GM12878 (cell line): ENCODE results near the gene CHN1. TPM values are rescaled to one million over a fixed set of nuclear protein-coding genes. Genes with fewer than 3 reads are reported as not detected.

Experiments
- ATAC-seq: fragments of 200-7000 bp; cut with Tn5 transposase; 3 replicates; pipeline ENCODE4 v1.9.1; 2020; ENCODE audit warnings: mild to moderate bottlenecking, moderate library complexity
- BruUV-seq: library from RNA; stranded (reverse); fragments of 400-500 nt; replicated peaks from 2 replicates; lab custom pipeline; 2021; lab: Mats Ljungman, UMichigan
- CTCF ChIA-PET: fragments of 300-600 bp; sonication (Branson Sonifier 250); formaldehyde crosslinking; extraction: SDS; loops from one replicate; lab custom pipeline; 2021; ENCODE audit warnings: inconsistent platforms; lab: Yijun Ruan, JAX
- POLR2A ChIA-PET: fragments of 350-600 bp; formaldehyde crosslinking; extraction: SDS; loops from one replicate; lab custom pipeline; 2021; ENCODE audit warnings: inconsistent platforms; lab: Charles Lee
- RAD21 ChIA-PET: fragments of 300-600 bp; sonication (Branson Sonifier 250); formaldehyde crosslinking; loops from one replicate; lab custom pipeline; 2023; ENCODE audit warnings: antibody characterized with exemption; ENCODE audit not compliant: unreplicated experiment; lab: Charles Lee
- SMC1A ChIA-PET: fragments of 300-600 bp; sonication (Branson Sonifier 250); formaldehyde crosslinking; loops from one replicate; lab custom pipeline; 2023; ENCODE audit not compliant: unreplicated experiment, uncharacterized antibody; lab: Charles Lee
- DNase-seq: peaks from one replicate; pipeline ENCODE4 v3.0.0-alpha.2; 2011; ENCODE audit warnings: low read depth, low spot score
- FAIRE-seq: peaks from 3 replicates; lab custom pipeline; 2011; peaks lifted over from hg19 to GRCh38; lab: Jason Lieb, UNC
- H2AFZ ChIP-seq: 2 replicates; pipeline ENCODE4 v1.6.0; 2011; ENCODE audit warnings: low read depth, low read length, control low read depth; ENCODE audit not compliant: control insufficient read depth
- H3K27ac ChIP-seq: 2 replicates; pipeline ENCODE4 v1.5.1; 2011; ENCODE audit warnings: control low read depth; ENCODE audit not compliant: control insufficient read depth, insufficient read depth
- H3K27me3 ChIP-seq, 2 experiments: replicated peaks in 1 of 2; 2 replicates each; pipeline versions ENCODE4 v1.6.0 to v1.6.1; 2011; ENCODE audit warnings: low read length in 1 of 2; ENCODE audit not compliant: control insufficient read depth in 2 of 2, insufficient read depth in 2 of 2
- H3K36me3 ChIP-seq, 2 experiments: 2 replicates each; pipeline ENCODE4 v1.5.1; 2011; ENCODE audit warnings: low read length in 1 of 2; ENCODE audit not compliant: control insufficient read depth in 2 of 2, insufficient read depth in 2 of 2
- H3K4me1 ChIP-seq: 2 replicates; pipeline ENCODE4 v1.6.1; 2011; ENCODE audit warnings: mild to moderate bottlenecking, low read length, moderate library complexity, mixed read lengths; ENCODE audit not compliant: control insufficient read depth, insufficient read depth
- H3K4me2 ChIP-seq: 2 replicates; pipeline ENCODE4 v1.6.0; 2011; ENCODE audit warnings: control low read depth; ENCODE audit not compliant: control insufficient read depth, insufficient read depth
- H3K4me3 ChIP-seq: fragments of 200-600 bp; sonication (generic); 2 replicates; pipeline ENCODE4 v1.5.1; 2016
- H3K79me2 ChIP-seq: 2 replicates; pipeline ENCODE4 v1.6.0; 2011; ENCODE audit warnings: low read length; ENCODE audit not compliant: control insufficient read depth, insufficient read depth
- H3K9ac ChIP-seq: 2 replicates; pipeline ENCODE4 v1.8.0; 2011; ENCODE audit warnings: low read length, control low read depth, mixed read lengths; ENCODE audit not compliant: control insufficient read depth, insufficient read depth
- H3K9me3 ChIP-seq: replicated peaks from 3 replicates; pipeline ENCODE4 v1.5.1; 2011; ENCODE audit warnings: mild to moderate bottlenecking, low read length; ENCODE audit not compliant: control insufficient read depth, insufficient read depth
- H4K20me1 ChIP-seq: 2 replicates; pipeline ENCODE4 v1.6.0; 2011; ENCODE audit not compliant: control insufficient read depth, insufficient read depth
- ATF2 ChIP-seq: IDR thresholded peaks from 2 replicates; pipeline ENCODE4 v1.6.1; 2012; ENCODE audit warnings: low read length, inconsistent platforms
- BACH1 ChIP-seq: fragments of 450-650 bp; IDR thresholded peaks from 2 replicates; pipeline ENCODE4 v1.6.1; 2017; ENCODE audit warnings: mild to moderate bottlenecking, borderline replicate concordance
- CUX1 ChIP-seq: IDR thresholded peaks from 2 replicates; pipeline ENCODE4 v1.6.1; 2012; ENCODE audit warnings: improper control_type of control experiment, low read depth, low read length; ENCODE audit not compliant: insufficient replicate concordance
- HDGF ChIP-seq: fragments of 450-650 bp; IDR thresholded peaks from 2 replicates; pipeline ENCODE4 v1.6.1; 2016; ENCODE audit warnings: antibody characterized with exemption
- MXI1 ChIP-seq: fragments of 150-350 bp; IDR thresholded peaks from 2 replicates; pipeline ENCODE4 v1.6.1; 2011; ENCODE audit warnings: low read depth, mild to moderate bottlenecking, inconsistent platforms, low read length, improper control_type of control experiment
- MYB ChIP-seq: fragments of 150-350 bp; IDR thresholded peaks from 2 replicates; pipeline ENCODE4 v1.6.1; 2014; ENCODE audit warnings: mild to moderate bottlenecking, low read depth, low read length, borderline replicate concordance
- PKNOX1 ChIP-seq: fragments of 450-650 bp; IDR thresholded peaks from 2 replicates; pipeline ENCODE4 v1.6.1; 2016; ENCODE audit warnings: mild to moderate bottlenecking
- POLR2AphosphoS5 ChIP-seq: IDR thresholded peaks from 2 replicates; pipeline ENCODE4 v1.6.1; 2011; ENCODE audit warnings: mild to moderate bottlenecking, low read length, inconsistent platforms
- RUNX3 ChIP-seq: IDR thresholded peaks from 2 replicates; pipeline ENCODE4 v1.6.1; 2012; ENCODE audit warnings: low read length, inconsistent platforms
- SUPT20H ChIP-seq: IDR thresholded peaks from 2 replicates; pipeline ENCODE4 v1.6.1; 2011; ENCODE audit warnings: low read depth, mild to moderate bottlenecking, low read length, moderate library complexity, borderline replicate concordance; ENCODE audit not compliant: control insufficient read depth
- ZBTB33 ChIP-seq: fragments of 450-650 bp; IDR thresholded peaks from 2 replicates; pipeline ENCODE4 v1.6.1; 2017; ENCODE audit warnings: mild to moderate bottlenecking
- ZNF384 ChIP-seq: IDR thresholded peaks from 2 replicates; pipeline ENCODE4 v1.6.1; 2012; ENCODE audit warnings: low read depth, mild to moderate bottlenecking, low read length, improper control_type of control experiment, borderline replicate concordance
- WGBS: methylation state at CpG from one replicate; pipeline ENCODE4 v1.1.6; 2016; ENCODE audit warnings: low lambda C conversion rate; ENCODE audit not compliant: insufficient replicate concordance, insufficient coverage; ENCODE audit errors: missing lambda C conversion rate; 5-methylcytosine and 5-hydroxymethylcytosine counted together
- in situ Hi-C: fragments of 300-500 bp; cut with MboI; formaldehyde crosslinking; loops from 9 replicates; pipeline ENCODE4 v1.14.3; 2018; ENCODE audit warnings: mixed read lengths
- intact Hi-C: fragments of 100-400 bp; cut with micrococcal nuclease; formaldehyde crosslinking; loops from one replicate; pipeline ENCODE4 v1.14.2; 2022; ENCODE audit not compliant: unreplicated experiment
- polyA plus RNA-seq, 11 experiments: library from polyadenylated mRNA; depleted of rRNA in 4 of 11; unstranded in 6 of 11; stranded (reverse) in 5 of 11; fragments of >200 nt; fragmentation: Nextera tagmentation in 4 of 11; fragmentation: Illumina TruSeq in 1 of 11; extraction: Ambion mirVana in 4 of 11; extraction: Trizol in 1 of 11; gene quantifications; 1 replicate in 1 of 11; 2 replicates in 10 of 11; pipeline versions ENCODE4 v1.2.1 to v1.2.3, GENCODE V29; 2011 to 2016; ENCODE audit warnings: inconsistent platforms in 2 of 11, missing spikeins in 2 of 11, low read depth in 1 of 11
- total RNA-seq, 4 experiments: library from RNA; depleted of rRNA in 3 of 4; stranded (reverse); fragments of >200 nt in 3 of 4; fragmentation: Illumina TruSeq in 1 of 4; extraction: Trizol in 1 of 4; gene quantifications; 2 replicates each; pipeline versions ENCODE4 v1.2.1 to v1.2.3, GENCODE V29; 2013 to 2021

Gene CHN1
- total and polyA plus RNA-seq, 10 of the 15 experiments (the other 5 are each of a cell fraction or from before 2014, with no cell fraction given), result 0.18 to 0.92 (median 0.53) TPM; not detected in 1

- no peaks in the 10 kb centered on the region for H3K36me3 ChIP-seq
- no peak for TF ChIP-seq HDGF
- TF ChIP-seq BACH1, result no peak
- TF ChIP-seq PKNOX1, result no peak
- no peak for TF ChIP-seq POLR2AphosphoS5
- TF ChIP-seq ATF2, result no peak
- no peak for TF ChIP-seq SUPT20H
- TF ChIP-seq MYB, result no peak
- TF ChIP-seq RUNX3, result no peak
- TF ChIP-seq ZBTB33, result no peak
- TF ChIP-seq ZNF384, result no peak
- TF ChIP-seq CUX1, result no peak
- TF ChIP-seq MXI1, result no peak
Measured at GRCh38 chr2:174979996-174980395, 25.2 kb downstream of the CHN1 start.

More at GRCh38 chr2:174979996-174980395, 25.2 kb downstream of the CHN1 start:
- H3K79me2 ChIP-seq, result no peaks in the 10 kb centered on the region
- ATAC-seq (no peak), DNase-seq (no peak), FAIRE-seq (no peak)
- ChIA-PET RAD21 (no interaction called here), POLR2A (no interaction called here), SMC1A (interaction anchor here (1.0 to 1.1 kb wide), 2 partner anchors 10 to 231 kb away, joined by 3 to 4 read pairs; no protein-coding TSS in a partner anchor), CTCF (interaction anchor here (0.7 to 1.5 kb wide), 5 partner anchors 11 to 231 kb away, joined by 3 to 6 read pairs (median 4); no protein-coding TSS in a partner anchor)
- WGBS, result 53% methylated on average over 1 of the region's 1 CpG
- in situ Hi-C loops (no loop called here), intact Hi-C loops (no loop called here)
- no peak overlapping the region for H3K4me2 ChIP-seq
- H3K27ac ChIP-seq, result no peak overlapping the region
- H3K4me1 ChIP-seq, result no peaks in the 10 kb centered on the region
- no peaks in the 10 kb centered on the region for H3K27me3 ChIP-seq
- no peak overlapping the region for H3K9ac ChIP-seq
- H4K20me1 ChIP-seq, result no peaks in the 10 kb centered on the region
- no peak overlapping the region for H3K4me3 ChIP-seq
- no TSS peak for BruUV-seq
- no peaks in the 10 kb centered on the region for H3K9me3 ChIP-seq
- no peak overlapping the region for H2AFZ ChIP-seq
